ENCODE data around the gene TPBGL. TPM values are rescaled to one million over a fixed set of nuclear protein-coding genes. Genes with fewer than 3 reads are reported as not detected.

Gene TPBGL, protein sequence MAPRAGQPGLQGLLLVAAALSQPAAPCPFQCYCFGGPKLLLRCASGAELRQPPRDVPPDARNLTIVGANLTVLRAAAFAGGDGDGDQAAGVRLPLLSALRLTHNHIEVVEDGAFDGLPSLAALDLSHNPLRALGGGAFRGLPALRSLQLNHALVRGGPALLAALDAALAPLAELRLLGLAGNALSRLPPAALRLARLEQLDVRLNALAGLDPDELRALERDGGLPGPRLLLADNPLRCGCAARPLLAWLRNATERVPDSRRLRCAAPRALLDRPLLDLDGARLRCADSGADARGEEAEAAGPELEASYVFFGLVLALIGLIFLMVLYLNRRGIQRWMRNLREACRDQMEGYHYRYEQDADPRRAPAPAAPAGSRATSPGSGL
- total RNA-seq: under 1 TPM in 1 of 2 experiments, not detected in 1; 0.06 TPM

DNA sequence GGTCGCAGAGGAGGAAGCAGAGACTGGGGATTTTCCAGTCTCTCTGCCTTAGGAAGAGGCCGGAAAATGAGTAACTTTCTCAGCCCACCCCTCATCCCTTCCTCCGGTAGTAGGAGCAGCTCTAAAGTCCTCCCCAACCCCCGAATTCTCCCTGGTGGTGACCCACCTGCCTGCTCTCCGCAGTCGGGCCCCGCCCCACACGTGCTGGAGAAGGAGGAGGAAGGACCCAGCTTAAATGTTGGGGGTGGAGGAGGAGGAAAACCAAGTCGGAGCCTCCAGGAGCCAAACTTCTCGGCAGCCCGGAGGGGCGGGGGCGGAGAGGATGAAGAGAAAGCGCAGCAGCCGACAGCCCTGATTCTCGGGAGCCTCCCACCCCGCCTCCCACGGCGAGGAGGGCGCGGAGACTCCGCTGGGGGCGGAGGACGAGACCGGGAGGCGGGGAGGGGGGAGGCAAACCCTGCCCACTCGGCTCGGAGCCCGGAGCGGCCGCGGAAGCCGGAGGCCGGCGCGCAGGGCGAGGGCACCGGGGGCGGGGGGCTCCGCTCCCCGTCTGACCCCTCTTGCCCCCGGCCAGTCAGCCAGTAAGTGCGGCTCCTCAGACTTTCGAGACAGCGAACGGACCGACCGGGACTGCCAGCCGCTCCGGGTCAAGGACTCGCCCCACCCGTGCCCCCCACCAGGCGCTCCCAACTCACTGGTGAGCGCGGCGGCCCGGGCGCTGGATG lies at the start of gene TPBGL:
Gene TPBGL, plus strand, starts transcription at position 464 of the 725 bp plus-strand sequence. CDS start 276 bp downstream, outside the sequence.
- ChIA-PET CTCF (interaction anchor here (1.0 to 7.1 kb wide), 20 partner anchors 8 to 311 kb away, joined by 3 to 145 read pairs (median 7); partner anchors contain the start of gene SLCO2B1), POLR2A (no interaction called here)
- no peak within 1 kb of the TSS for H3K27ac Mint-ChIP-seq
- no peaks in the 10 kb centered on the region for H3K9me3 Mint-ChIP-seq
- H3K27me3 Mint-ChIP-seq: peaks cover 54% of the 10 kb centered on the region
- DNase-seq: no peak
- peak within 1 kb of the TSS; percentile 65 for H3K4me3 Mint-ChIP-seq
- H3K36me3 Mint-ChIP-seq (ENCODE audit: low read depth): no peaks in the 10 kb centered on the region
- H3K4me1 Mint-ChIP-seq: peaks cover 15% of the 10 kb centered on the region

GRCh38 chr11:75191330-75191717 lies 49.2 kb upstream of the TPBGL start:
- Mint-ChIP-seq H3K4me1 (no peaks in the 10 kb centered on the region), H3K27me3 (peaks cover 5% of the 10 kb centered on the region), H3K27ac (no peak overlapping the region), H3K9me3 (no peaks in the 10 kb centered on the region), H3K4me3 (no peak overlapping the region), H3K36me3 (ENCODE audit: low read depth) (no peaks in the 10 kb centered on the region)
- no peak for DNase-seq
- CTCF ChIA-PET: interaction anchor here (1.3 to 2.2 kb wide), 3 partner anchors 10 to 14 kb away, joined by 3 to 7 read pairs (median 6); no protein-coding TSS in a partner anchor
- POLR2A ChIA-PET: no interaction called here

DNA sequence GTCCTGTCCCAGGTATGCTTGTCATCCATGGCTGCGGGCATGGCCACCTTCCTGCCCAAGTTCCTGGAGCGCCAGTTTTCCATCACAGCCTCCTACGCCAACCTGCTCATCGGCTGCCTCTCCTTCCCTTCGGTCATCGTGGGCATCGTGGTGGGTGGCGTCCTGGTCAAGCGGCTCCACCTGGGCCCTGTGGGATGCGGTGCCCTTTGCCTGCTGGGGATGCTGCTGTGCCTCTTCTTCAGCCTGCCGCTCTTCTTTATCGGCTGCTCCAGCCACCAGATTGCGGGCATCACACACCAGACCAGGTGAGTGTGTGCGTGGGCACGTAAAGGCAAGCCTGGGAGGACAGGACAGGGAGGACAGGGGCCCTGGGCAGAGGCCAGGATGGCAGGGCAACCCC lies 47.3 kb upstream of the TPBGL start:
- H3K9me3 Mint-ChIP-seq: no peaks in the 10 kb centered on the region
- H3K36me3 Mint-ChIP-seq (ENCODE audit: low read depth): no peaks in the 10 kb centered on the region
- H3K4me1 Mint-ChIP-seq: no peaks in the 10 kb centered on the region
- H3K27ac Mint-ChIP-seq: no peak overlapping the region
- ChIA-PET POLR2A (no interaction called here), CTCF (interaction anchor here (2.2 to 3.5 kb wide), 2 partner anchors 9 to 51 kb away, joined by 7 to 33 read pairs; no protein-coding TSS in a partner anchor)
- no peak overlapping the region for H3K4me3 Mint-ChIP-seq
- H3K27me3 Mint-ChIP-seq: peaks cover 5% of the 10 kb centered on the region
- DNase-seq: no peak

DNA sequence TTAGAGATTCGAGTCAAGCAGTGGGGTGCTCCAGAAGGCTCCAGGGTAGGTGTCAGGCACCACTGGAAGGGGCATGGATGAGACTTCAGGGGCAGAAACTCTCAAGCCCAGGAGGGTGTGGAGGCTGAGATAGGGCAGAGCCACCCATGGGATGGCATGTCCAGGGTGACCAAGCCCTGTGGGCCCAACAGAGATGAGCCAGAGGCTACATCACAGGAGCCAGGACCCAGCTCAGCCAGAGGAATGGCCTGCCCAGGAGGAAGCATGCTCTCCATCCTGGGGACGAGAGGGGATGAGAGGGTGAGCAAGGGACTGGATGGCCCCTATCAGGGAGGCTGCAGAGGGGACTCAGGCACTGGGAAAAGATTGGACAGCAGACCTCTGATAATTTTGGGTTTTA lies 46.9 kb upstream of the TPBGL start:
- no peak overlapping the region for H3K27ac Mint-ChIP-seq
- H3K9me3 Mint-ChIP-seq: no peaks in the 10 kb centered on the region
- no peaks in the 10 kb centered on the region for H3K4me1 Mint-ChIP-seq
- CTCF ChIA-PET: interaction anchor here (3.5 kb wide), 1 partner anchor 51 kb away, joined by 33 read pairs; no protein-coding TSS in a partner anchor
- no peaks in the 10 kb centered on the region for H3K36me3 Mint-ChIP-seq (ENCODE audit: low read depth)
- POLR2A ChIA-PET: no interaction called here
- DNase-seq: no peak
- peaks cover 5% of the 10 kb centered on the region for H3K27me3 Mint-ChIP-seq
- no peak overlapping the region for H3K4me3 Mint-ChIP-seq

GRCh38 chr11:75194147-75194546 lies 46.4 kb upstream of the TPBGL start:
- Mint-ChIP-seq H3K36me3 (ENCODE audit: low read depth) (no peaks in the 10 kb centered on the region), H3K27ac (no peak overlapping the region), H3K27me3 (peaks cover 5% of the 10 kb centered on the region), H3K4me1 (no peaks in the 10 kb centered on the region), H3K4me3 (no peak overlapping the region), H3K9me3 (no peaks in the 10 kb centered on the region)
- POLR2A ChIA-PET: no interaction called here
- no peak for DNase-seq
- CTCF ChIA-PET: interaction anchor here (1.0 to 3.5 kb wide), 3 partner anchors 11 to 52 kb away, joined by 4 to 33 read pairs (median 27); no protein-coding TSS in a partner anchor

DNA sequence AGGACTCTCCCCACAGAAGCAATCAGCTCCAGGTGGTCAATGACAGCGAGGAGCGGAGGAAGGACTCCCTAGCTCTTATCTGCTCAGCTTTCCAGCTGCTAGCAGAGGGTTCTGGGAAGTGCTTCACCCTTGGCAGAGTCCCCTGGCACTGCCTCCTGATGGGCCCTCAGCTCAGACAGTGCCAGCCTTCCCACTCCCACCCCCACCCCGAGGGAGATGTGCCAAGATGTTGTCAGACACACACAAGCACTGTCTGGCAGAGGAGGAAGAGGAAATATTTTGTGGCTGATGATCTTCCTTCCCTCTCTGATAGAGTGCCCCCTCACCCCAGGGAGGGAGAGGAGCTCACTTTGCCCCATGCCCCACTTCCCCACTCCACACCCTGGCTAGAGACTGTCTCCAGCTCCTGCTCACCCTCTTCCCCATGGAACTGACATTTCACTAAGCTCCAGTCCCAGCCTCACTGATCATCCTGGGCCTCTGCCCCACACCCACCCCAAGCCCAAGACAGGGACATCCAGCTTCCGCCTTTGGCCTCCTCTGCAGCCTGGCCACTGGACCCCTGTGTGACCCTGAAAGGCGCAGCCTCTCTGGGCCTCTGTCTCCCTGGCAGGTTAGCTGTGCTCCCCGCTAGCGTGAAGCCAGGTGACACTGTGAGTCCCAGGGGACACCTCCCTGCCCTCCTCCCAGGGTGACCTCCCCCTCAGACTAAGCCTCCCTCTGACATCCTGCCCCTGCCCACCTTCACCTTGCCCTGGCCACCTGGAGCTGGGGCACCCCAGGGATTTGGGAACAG lies 45.2 kb upstream of the TPBGL start:
- ChIA-PET CTCF (interaction anchor here (0.7 to 3.5 kb wide), 9 partner anchors 10 to 173 kb away, joined by 3 to 33 read pairs (median 4); partner anchors contain the start of gene TPBGL), POLR2A (no interaction called here)
- Mint-ChIP-seq H3K27me3 (peaks cover 5% of the 10 kb centered on the region), H3K9me3 (no peaks in the 10 kb centered on the region), H3K36me3 (ENCODE audit: low read depth) (no peaks in the 10 kb centered on the region), H3K4me1 (no peaks in the 10 kb centered on the region), H3K4me3 (no peak overlapping the region), H3K27ac (peak overlapping the region; percentile 32)
- no peak for DNase-seq

DNA sequence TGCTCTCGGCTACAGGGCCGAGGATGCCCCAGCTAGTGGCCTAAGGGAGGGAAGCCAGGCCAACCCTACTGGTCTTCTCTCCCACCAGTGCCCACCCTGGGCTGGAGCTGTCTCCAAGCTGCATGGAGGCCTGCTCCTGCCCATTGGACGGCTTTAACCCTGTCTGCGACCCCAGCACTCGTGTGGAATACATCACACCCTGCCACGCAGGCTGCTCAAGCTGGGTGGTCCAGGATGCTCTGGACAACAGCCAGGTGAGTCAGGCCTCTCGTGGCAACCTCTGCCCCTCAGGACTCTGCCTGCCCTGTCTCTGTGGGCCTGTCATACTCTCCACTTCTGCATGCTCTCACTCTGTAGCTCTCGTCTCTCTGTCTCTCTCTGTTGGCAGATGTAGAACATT lies 44.1 kb upstream of the TPBGL start:
- DNase-seq: no peak
- Mint-ChIP-seq H3K36me3 (ENCODE audit: low read depth) (no peaks in the 10 kb centered on the region), H3K4me3 (no peak overlapping the region), H3K27ac (no peak overlapping the region), H3K9me3 (no peaks in the 10 kb centered on the region), H3K27me3 (peaks cover 5% of the 10 kb centered on the region), H3K4me1 (no peaks in the 10 kb centered on the region)
- POLR2A ChIA-PET: no interaction called here
- CTCF ChIA-PET: interaction anchor here (1.0 to 3.5 kb wide), 5 partner anchors 9 to 174 kb away, joined by 3 to 33 read pairs (median 6); partner anchors contain the start of gene TPBGL

DNA sequence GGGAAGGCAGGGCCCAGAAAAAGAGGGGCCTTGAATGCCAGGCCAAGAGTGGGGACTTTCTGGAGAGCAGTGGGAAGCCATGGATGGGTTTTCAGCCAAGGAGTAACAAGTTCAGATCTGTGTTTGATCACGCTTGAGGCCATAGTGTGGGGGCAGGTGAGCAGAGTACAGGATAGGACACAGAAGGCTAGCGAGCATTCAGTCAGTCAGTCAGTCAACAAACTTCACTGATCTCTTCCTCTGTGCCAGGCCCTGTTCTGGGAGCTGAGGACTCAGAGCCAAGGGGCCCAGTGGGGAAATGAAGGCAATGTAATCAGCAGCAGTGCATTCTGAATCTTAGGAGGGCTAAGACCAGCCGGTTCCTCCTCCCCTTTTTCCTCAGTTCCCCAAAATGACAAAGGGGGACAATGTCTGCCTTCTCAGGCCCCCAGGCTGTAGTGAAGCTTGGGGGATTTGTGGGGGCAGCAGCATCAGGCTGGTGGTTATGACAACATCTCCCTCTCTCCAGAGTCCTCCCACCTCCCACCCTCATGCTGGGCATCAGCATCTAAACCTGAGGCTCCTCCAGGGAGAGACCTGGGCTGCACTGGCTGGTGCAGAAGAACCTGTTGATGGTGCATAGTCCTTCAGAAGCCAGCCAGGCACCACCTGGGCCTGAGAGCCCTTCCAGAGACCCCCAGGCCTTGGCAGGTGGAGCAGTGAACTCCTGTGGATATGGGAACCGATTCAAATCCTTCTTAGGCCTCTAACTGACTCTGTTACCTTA lies 42.9 kb upstream of the TPBGL start:
- Mint-ChIP-seq H3K4me3 (no peak overlapping the region), H3K27me3 (peaks cover 7% of the 10 kb centered on the region), H3K4me1 (no peaks in the 10 kb centered on the region), H3K9me3 (no peaks in the 10 kb centered on the region), H3K27ac (no peak overlapping the region), H3K36me3 (ENCODE audit: low read depth) (no peaks in the 10 kb centered on the region)
- ChIA-PET CTCF (no interaction called here), POLR2A (no interaction called here)
- no peak for DNase-seq

- POLR2A ChIA-PET: no interaction called here
- CTCF ChIA-PET: interaction anchor here (1.1 kb wide), 2 partner anchors 50 to 55 kb away, joined by 3 read pairs; no protein-coding TSS in a partner anchor
- Mint-ChIP-seq H3K4me1 (no peaks in the 10 kb centered on the region), H3K4me3 (no peak overlapping the region), H3K36me3 (ENCODE audit: low read depth) (no peaks in the 10 kb centered on the region), H3K9me3 (no peaks in the 10 kb centered on the region), H3K27me3 (peaks cover 7% of the 10 kb centered on the region), H3K27ac (no peak overlapping the region)
- no peak for DNase-seq
These were observed 42.1 kb upstream of the TPBGL start for GRCh38 chr11:75198278-75198973.

DNA sequence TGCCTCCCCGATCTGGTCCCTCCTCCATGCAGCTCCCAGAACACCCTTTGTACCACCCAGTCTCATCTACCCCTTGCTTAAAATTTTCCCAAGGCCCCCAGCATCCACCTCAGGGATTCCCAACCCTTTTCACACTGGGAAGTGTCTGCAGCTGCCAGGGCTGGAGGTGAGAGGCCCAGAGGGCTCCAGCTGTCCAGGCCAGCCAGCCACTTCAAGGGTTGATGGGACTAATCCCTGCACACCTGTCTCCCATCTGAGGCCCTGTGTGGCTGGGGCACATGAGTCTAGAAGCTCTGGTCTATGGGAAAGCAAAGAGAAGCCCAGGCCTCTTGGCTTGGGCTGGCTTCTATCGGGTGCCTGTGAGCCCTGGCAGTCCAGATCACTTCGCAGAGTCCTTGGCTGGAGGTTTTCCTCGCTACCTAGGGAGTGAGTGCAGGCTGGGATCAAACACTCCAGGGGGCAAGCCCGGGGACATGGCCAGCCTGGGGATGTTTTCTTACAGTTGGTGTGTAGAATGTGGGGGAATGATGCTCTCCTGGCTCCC lies 41.1 kb upstream of the TPBGL start:
- no peaks in the 10 kb centered on the region for H3K36me3 Mint-ChIP-seq (ENCODE audit: low read depth)
- ChIA-PET POLR2A (no interaction called here), CTCF (interaction anchor here (1.1 kb wide), 1 partner anchor 49 kb away, joined by 3 read pairs; no protein-coding TSS in a partner anchor)
- H3K4me3 Mint-ChIP-seq: no peak overlapping the region
- no peak overlapping the region for H3K27ac Mint-ChIP-seq
- peaks cover 7% of the 10 kb centered on the region for H3K27me3 Mint-ChIP-seq
- no peaks in the 10 kb centered on the region for H3K4me1 Mint-ChIP-seq
- no peaks in the 10 kb centered on the region for H3K9me3 Mint-ChIP-seq
- DNase-seq: no peak

DNA sequence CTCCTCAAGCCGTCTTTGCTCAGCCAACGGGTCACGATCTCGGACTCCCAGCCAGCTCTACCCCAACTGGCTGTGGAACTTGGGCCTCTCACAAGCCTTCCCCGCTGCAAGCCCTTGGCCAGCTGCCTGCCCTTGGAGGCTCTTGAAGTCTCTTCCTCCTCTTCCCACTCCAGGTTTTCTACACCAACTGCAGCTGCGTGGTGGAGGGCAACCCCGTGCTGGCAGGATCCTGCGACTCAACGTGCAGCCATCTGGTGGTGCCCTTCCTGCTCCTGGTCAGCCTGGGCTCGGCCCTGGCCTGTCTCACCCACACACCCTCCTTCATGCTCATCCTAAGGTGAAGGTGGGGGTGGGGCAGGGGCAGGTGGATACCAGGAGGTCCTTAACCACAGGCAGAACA lies 40.5 kb upstream of the TPBGL start:
- peaks cover 7% of the 10 kb centered on the region for H3K27me3 Mint-ChIP-seq

More for the DNA sequence above, 40.5 kb upstream of the TPBGL start:
- Mint-ChIP-seq H3K36me3 (ENCODE audit: low read depth) (no peaks in the 10 kb centered on the region), H3K4me3 (no peak overlapping the region), H3K27ac (no peak overlapping the region), H3K9me3 (no peaks in the 10 kb centered on the region), H3K4me1 (no peaks in the 10 kb centered on the region)
- CTCF ChIA-PET: no interaction called here
- no peak for DNase-seq
- POLR2A ChIA-PET: no interaction called here

Data from activated CD4-positive, alpha-beta T cell treated with anti-CD3 and anti-CD28 coated beads, Interleukin-2, amount 10 ng/mL, durations not matched to agents 7 days and 5 days (primary cell).